HL-60 (cell line): ENCODE results near the gene REEP3.

ENCODE experiments used
- CTCF ChIP-seq: IDR thresholded peaks from one replicate; pipeline ENCODE4 v1.5.1; 2011; ENCODE audit warnings: low read length, control low read depth, inconsistent platforms; ENCODE audit not compliant: insufficient read depth
- POLR2AphosphoS5 ChIP-seq: IDR thresholded peaks from 2 replicates; pipeline ENCODE4 v1.6.1; 2012; ENCODE audit warnings: low read depth
- REST ChIP-seq: IDR thresholded peaks from 2 replicates; pipeline ENCODE4 v1.6.1; 2012; ENCODE audit warnings: low read depth; ENCODE audit not compliant: insufficient replicate concordance

DNA sequence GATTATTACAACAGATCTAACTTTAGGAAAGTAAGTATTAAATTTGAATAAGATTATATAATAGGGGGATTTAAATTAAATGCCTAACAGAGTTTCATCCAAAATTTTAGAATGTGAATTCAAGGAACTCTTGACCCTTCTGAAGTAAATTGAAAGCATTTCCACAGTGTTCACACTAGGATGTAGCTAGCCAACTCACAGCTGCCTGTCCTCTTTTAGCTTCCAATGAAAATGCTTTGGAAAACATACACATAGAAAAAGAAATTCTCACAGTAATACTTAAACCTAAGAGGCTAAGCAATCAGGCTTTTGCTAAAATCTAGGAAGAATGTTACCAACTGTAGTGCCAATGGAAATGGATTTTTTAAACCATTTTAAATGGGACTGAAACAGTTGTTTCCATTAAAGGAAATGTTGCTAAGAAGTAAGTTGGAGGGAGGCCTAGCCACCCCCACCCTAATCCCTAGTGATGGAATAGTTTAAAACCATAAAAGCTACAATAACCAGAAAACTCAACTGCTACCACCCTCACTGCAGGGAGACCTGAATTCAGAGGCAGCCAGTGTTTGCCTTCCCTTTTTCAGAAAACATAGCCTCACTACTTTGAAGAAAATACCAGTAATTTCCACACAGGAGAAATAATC, 58.3 kb downstream of the REEP3 start:
- TF ChIP-seq CTCF = no peak
- no peak for TF ChIP-seq REST
- no peak for TF ChIP-seq POLR2AphosphoS5
